HL-60 (cell line): ENCODE data around the gene RRP7A.

ENCODE experiments used
- DNase-seq, 2 experiments: peaks; one replicate each; pipeline ENCODE4 v3.0.0-alpha.2; 2010 to 2020; ENCODE audit warnings: low read depth in 1 of 2, low spot score in 1 of 2
- H3K27ac ChIP-seq: fragments of 250-450 bp; sonication (Bioruptor Pico); replicated peaks from 2 replicates; pipeline ENCODE4 v1.5.1; 2020; ENCODE audit warnings: mild to moderate bottlenecking, moderate library complexity
- H3K27me3 ChIP-seq: fragments of 250-450 bp; sonication (Bioruptor Pico); 2 replicates; pipeline ENCODE4 v1.5.1; 2021; ENCODE audit warnings: mild to moderate bottlenecking, moderate library complexity; ENCODE audit not compliant: insufficient read depth, poor library complexity, severe bottlenecking
- H3K4me3 ChIP-seq: replicated peaks from 2 replicates; pipeline ENCODE4 v1.5.1; 2011; ENCODE audit warnings: mild to moderate bottlenecking, control low read depth, low read length; ENCODE audit not compliant: insufficient read depth
- CTCF ChIP-seq: IDR thresholded peaks from one replicate; pipeline ENCODE4 v1.5.1; 2011; ENCODE audit warnings: low read length, control low read depth, inconsistent platforms; ENCODE audit not compliant: insufficient read depth
- GABPA ChIP-seq: IDR thresholded peaks from 2 replicates; pipeline ENCODE4 v1.6.1; 2012; ENCODE audit warnings: low read depth
- POLR2AphosphoS5 ChIP-seq: IDR thresholded peaks from 2 replicates; pipeline ENCODE4 v1.6.1; 2012; ENCODE audit warnings: low read depth
- REST ChIP-seq: IDR thresholded peaks from 2 replicates; pipeline ENCODE4 v1.6.1; 2012; ENCODE audit warnings: low read depth; ENCODE audit not compliant: insufficient replicate concordance
- SPI1 ChIP-seq: IDR thresholded peaks from 2 replicates; pipeline ENCODE4 v1.6.1; 2012; ENCODE audit warnings: low read depth, mild to moderate bottlenecking, borderline replicate concordance

Gene RRP7A

GRCh38 chr22:42472671-42473070 is 46.9 kb downstream of the RRP7A start:
- no peak overlapping the region for H3K4me3 ChIP-seq
- no peak for DNase-seq
- H3K27ac ChIP-seq = no peak overlapping the region
- no peak for TF ChIP-seq SPI1
- TF ChIP-seq GABPA = no peak
- TF ChIP-seq REST = no peak
- no peak for TF ChIP-seq POLR2AphosphoS5
- no peak for TF ChIP-seq CTCF
- H3K27me3 ChIP-seq = no peaks in the 10 kb centered on the region

- no peaks in the 10 kb centered on the region for H3K27me3 ChIP-seq
- TF ChIP-seq REST (no peak), CTCF (no peak), POLR2AphosphoS5 (no peak), SPI1 (no peak), GABPA (no peak)
These were observed 48.2 kb downstream of the RRP7A start for GRCh38 chr22:42471441-42471840.

GRCh38 chr22:42470366-42471082 is 49.1 kb downstream of the RRP7A start:
- no peak for DNase-seq
- Histone ChIP-seq H3K4me3 (no peak overlapping the region), H3K27ac (no peak overlapping the region), H3K27me3 (no peaks in the 10 kb centered on the region)
- no peak for TF ChIP-seq CTCF
- no peak for TF ChIP-seq REST
- TF ChIP-seq GABPA = no peak
- no peak for TF ChIP-seq POLR2AphosphoS5
- no peak for TF ChIP-seq SPI1

More at GRCh38 chr22:42471441-42471840, 48.2 kb downstream of the RRP7A start:
- Histone ChIP-seq H3K4me3 (no peak overlapping the region), H3K27ac (no peak overlapping the region)
- no peak for DNase-seq
